GM12801 (cell line): ENCODE measurements around the gene WNT10A.

Experiments used
- CTCF ChIP-seq: IDR thresholded peaks from one replicate; pipeline ENCODE4 v1.5.1; 2011; ENCODE audit warnings: control low read depth; ENCODE audit not compliant: insufficient read length; ENCODE audit errors: extremely low read depth

WNT10A gene

GRCh38 chr2:218839430-218839829, 41.2 kb upstream of the WNT10A start:
- no peak for TF ChIP-seq CTCF

- no peak for TF ChIP-seq CTCF
Measured at GRCh38 chr2:218839888-218840287, 40.8 kb upstream of the WNT10A start.

GRCh38 chr2:218849721-218850120, 30.9 kb upstream of the WNT10A start:
- no peak for TF ChIP-seq CTCF

- no peak for TF ChIP-seq CTCF
Measured at GRCh38 chr2:218850796-218851195, 29.9 kb upstream of the WNT10A start.

GRCh38 chr2:218851286-218851685, 29.4 kb upstream of the WNT10A start:
- TF ChIP-seq CTCF, result no peak

- no peak for TF ChIP-seq CTCF
Measured at GRCh38 chr2:218852911-218853667, 27.6 kb upstream of the WNT10A start.

GRCh38 chr2:218853766-218854165, 26.9 kb upstream of the WNT10A start:
- no peak for TF ChIP-seq CTCF
